ENCODE data around the gene OCA2.

The OCA2 gene

DNA sequence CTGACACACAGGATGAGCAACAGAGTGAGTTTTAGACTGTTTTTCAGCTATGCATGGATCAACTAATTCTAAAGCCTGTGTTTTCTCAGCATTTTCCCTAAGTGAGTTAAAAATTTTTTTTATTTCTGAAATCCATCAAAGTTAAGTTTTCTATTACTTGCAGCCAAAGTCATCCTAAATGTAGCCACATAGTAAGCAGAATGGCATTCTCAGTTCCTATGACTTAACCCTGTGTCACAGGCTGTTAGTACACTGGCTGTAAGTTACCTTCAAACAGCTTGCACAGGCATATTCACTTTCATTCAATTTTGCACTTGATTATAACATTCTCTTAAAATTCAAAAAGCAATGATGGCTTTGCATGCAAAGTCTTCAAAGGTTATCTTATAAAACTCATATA lies 368.2 kb downstream of the OCA2 start:
- TF ChIP-seq POLR2AphosphoS5 (IDR thresholded peaks at IDR 0.05; ENCODE audit: low read depth, low read length): no peak
- TF ChIP-seq SIN3A (IDR thresholded peaks at IDR 0.05; ENCODE audit: borderline replicate concordance, insufficient read depth, low read length): no peak
- no peak for TF ChIP-seq TAF1 (IDR thresholded peaks at IDR 0.05; ENCODE audit: borderline replicate concordance, insufficient read depth, low read length)
- TF ChIP-seq FOXP2 (optimal IDR thresholded peaks at IDR 0.05; ENCODE audit: borderline replicate concordance, extremely low read depth, extremely low read length, insufficient read depth): no peak
- TF ChIP-seq, protein P1, sequence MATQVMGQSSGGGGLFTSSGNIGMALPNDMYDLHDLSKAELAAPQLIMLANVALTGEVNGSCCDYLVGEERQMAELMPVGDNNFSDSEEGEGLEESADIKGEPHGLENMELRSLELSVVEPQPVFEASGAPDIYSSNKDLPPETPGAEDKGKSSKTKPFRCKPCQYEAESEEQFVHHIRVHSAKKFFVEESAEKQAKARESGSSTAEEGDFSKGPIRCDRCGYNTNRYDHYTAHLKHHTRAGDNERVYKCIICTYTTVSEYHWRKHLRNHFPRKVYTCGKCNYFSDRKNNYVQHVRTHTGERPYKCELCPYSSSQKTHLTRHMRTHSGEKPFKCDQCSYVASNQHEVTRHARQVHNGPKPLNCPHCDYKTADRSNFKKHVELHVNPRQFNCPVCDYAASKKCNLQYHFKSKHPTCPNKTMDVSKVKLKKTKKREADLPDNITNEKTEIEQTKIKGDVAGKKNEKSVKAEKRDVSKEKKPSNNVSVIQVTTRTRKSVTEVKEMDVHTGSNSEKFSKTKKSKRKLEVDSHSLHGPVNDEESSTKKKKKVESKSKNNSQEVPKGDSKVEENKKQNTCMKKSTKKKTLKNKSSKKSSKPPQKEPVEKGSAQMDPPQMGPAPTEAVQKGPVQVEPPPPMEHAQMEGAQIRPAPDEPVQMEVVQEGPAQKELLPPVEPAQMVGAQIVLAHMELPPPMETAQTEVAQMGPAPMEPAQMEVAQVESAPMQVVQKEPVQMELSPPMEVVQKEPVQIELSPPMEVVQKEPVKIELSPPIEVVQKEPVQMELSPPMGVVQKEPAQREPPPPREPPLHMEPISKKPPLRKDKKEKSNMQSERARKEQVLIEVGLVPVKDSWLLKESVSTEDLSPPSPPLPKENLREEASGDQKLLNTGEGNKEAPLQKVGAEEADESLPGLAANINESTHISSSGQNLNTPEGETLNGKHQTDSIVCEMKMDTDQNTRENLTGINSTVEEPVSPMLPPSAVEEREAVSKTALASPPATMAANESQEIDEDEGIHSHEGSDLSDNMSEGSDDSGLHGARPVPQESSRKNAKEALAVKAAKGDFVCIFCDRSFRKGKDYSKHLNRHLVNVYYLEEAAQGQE (IDR thresholded peaks at IDR 0.05; ENCODE audit: insufficient read depth in 1 of 2, low read depth in 2 of 2, low read length in 2 of 2): no peak

DNA sequence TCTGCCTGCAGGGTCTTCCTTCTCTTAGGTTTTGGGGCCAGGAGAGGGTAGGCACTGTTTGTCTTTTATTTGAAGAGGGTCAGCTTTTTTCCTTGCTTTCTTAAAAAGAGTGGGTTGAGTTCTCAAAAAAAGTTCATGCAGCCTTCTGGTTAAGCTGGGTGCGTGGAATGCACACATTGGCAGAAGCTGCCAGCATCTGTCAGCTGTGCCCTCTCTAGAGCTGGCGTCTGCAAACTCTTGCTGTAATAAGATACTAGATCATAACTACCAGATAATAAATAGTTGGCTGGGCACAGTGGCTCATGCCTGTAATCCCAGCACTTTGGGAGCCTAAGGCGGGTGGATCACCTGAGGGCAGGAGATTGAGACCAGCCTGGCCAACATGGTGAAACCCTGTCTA lies 373.4 kb downstream of the OCA2 start:
- TF ChIP-seq, protein P1 (IDR thresholded peaks at IDR 0.05; ENCODE audit: insufficient read depth in 1 of 2, low read depth in 2 of 2, low read length in 2 of 2): no peak
- TF ChIP-seq POLR2AphosphoS5 (IDR thresholded peaks at IDR 0.05; ENCODE audit: low read depth, low read length) (no peak), TAF1 (IDR thresholded peaks at IDR 0.05; ENCODE audit: borderline replicate concordance, insufficient read depth, low read length) (no peak), SIN3A (IDR thresholded peaks at IDR 0.05; ENCODE audit: borderline replicate concordance, insufficient read depth, low read length) (no peak), FOXP2 (optimal IDR thresholded peaks at IDR 0.05; ENCODE audit: borderline replicate concordance, extremely low read depth, extremely low read length, insufficient read depth) (no peak)

- TF ChIP-seq FOXP2 (optimal IDR thresholded peaks at IDR 0.05; ENCODE audit: borderline replicate concordance, extremely low read depth, extremely low read length, insufficient read depth) (no peak), POLR2AphosphoS5 (IDR thresholded peaks at IDR 0.05; ENCODE audit: low read depth, low read length) (no peak), TAF1 (IDR thresholded peaks at IDR 0.05; ENCODE audit: borderline replicate concordance, insufficient read depth, low read length) (no peak), SIN3A (IDR thresholded peaks at IDR 0.05; ENCODE audit: borderline replicate concordance, insufficient read depth, low read length) (no peak)
- TF ChIP-seq, protein P1 (IDR thresholded peaks at IDR 0.05; ENCODE audit: insufficient read depth in 1 of 2, low read depth in 2 of 2, low read length in 2 of 2): no peak
These were observed 375.3 kb downstream of the OCA2 start for GRCh38 chr15:27723821-27724220.

- TF ChIP-seq POLR2AphosphoS5 (IDR thresholded peaks at IDR 0.05; ENCODE audit: low read depth, low read length) (no peak), SIN3A (IDR thresholded peaks at IDR 0.05; ENCODE audit: borderline replicate concordance, insufficient read depth, low read length) (no peak), FOXP2 (optimal IDR thresholded peaks at IDR 0.05; ENCODE audit: borderline replicate concordance, extremely low read depth, extremely low read length, insufficient read depth) (no peak), TAF1 (IDR thresholded peaks at IDR 0.05; ENCODE audit: borderline replicate concordance, insufficient read depth, low read length) (no peak)
- TF ChIP-seq, protein P1 (IDR thresholded peaks at IDR 0.05; ENCODE audit: insufficient read depth in 1 of 2, low read depth in 2 of 2, low read length in 2 of 2): no peak
These were observed 377.0 kb downstream of the OCA2 start for GRCh38 chr15:27722102-27722501.

- TF ChIP-seq POLR2AphosphoS5 (IDR thresholded peaks at IDR 0.05; ENCODE audit: low read depth, low read length) (no peak), SIN3A (IDR thresholded peaks at IDR 0.05; ENCODE audit: borderline replicate concordance, insufficient read depth, low read length) (no peak), FOXP2 (optimal IDR thresholded peaks at IDR 0.05; ENCODE audit: borderline replicate concordance, extremely low read depth, extremely low read length, insufficient read depth) (no peak), TAF1 (IDR thresholded peaks at IDR 0.05; ENCODE audit: borderline replicate concordance, insufficient read depth, low read length) (no peak)
- TF ChIP-seq, protein P1 (IDR thresholded peaks at IDR 0.05; ENCODE audit: insufficient read depth in 1 of 2, low read depth in 2 of 2, low read length in 2 of 2): no peak
These were observed 384.4 kb downstream of the OCA2 start for GRCh38 chr15:27714675-27715074.

Data from PFSK-1 (cell line).